GM21737 (cell line): ENCODE results near the gene FYTTD1.

ENCODE experiments used
- ATAC-seq: cut with Tn5 transposase; IDR thresholded peaks from one replicate; pipeline ENCODE4 v1.9.1; 2021; ENCODE audit warnings: mild to moderate bottlenecking, moderate library complexity; ENCODE audit not compliant: unreplicated experiment

FYTTD1 gene

DNA sequence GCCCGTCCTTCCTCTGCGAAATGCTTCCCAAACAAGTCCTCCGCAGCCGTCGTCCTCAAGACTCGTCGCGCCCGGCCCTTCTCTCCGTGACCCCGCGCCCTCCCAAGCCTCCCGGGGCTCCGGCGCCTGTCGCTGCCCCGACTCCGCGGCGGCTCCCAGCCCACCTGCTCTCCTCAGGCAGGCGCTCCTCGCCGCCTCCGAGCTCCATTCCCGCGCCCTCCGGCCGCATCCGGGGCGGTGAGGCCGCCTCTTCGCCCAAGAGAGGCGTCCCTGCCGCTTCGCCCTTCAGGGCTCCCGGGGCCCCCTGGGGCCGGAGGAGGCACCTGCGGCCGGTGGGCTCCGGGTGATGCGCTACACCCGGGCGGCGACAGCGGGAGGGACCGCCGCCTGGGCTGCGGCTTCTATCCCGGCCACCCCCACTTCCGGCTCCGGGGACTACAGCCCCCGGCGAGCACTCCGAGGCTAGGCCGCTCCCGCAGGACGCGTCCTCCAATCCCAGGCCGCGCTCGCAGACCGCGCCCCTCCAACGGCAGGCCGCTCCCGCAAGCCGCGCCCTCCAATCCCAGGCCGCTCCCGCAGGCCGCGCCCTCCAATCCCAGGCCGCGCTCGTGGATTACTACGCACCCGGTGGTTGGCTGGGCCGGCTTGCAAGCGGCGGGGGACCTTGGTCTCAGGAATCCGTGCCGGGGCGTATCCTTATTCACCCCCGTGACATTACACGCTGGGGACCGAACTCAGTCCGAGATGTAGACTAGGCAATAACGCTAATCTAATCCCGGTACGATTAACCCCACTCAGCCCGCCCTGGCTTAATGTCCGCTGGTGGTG, 13.0 kb upstream of the FYTTD1 start, which contains the start of gene RUBCN:
Gene RUBCN, minus strand, starts transcription at position 414 of the 828 bp plus-strand sequence. Its CDS starts 185 bp downstream, at position 229.
- ATAC-seq = peak; percentile 78

DNA sequence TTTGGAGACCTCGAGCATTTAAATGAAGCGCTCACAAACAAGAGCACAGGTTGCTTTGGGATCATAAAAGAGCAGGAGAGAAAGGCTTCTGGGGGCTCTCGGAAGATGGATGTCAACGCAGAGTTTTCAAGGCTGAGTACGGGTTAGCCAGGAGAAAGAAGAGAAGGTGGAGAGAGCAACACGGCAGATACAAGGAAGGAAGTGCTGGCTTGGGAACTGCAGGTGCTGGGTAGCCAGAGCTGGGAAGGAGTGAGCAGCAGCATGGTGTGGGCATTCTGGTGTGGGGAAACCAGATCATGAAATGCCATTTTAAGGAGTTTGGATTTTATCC, 12.4 kb upstream of the FYTTD1 start:
- ATAC-seq = no peak

DNA sequence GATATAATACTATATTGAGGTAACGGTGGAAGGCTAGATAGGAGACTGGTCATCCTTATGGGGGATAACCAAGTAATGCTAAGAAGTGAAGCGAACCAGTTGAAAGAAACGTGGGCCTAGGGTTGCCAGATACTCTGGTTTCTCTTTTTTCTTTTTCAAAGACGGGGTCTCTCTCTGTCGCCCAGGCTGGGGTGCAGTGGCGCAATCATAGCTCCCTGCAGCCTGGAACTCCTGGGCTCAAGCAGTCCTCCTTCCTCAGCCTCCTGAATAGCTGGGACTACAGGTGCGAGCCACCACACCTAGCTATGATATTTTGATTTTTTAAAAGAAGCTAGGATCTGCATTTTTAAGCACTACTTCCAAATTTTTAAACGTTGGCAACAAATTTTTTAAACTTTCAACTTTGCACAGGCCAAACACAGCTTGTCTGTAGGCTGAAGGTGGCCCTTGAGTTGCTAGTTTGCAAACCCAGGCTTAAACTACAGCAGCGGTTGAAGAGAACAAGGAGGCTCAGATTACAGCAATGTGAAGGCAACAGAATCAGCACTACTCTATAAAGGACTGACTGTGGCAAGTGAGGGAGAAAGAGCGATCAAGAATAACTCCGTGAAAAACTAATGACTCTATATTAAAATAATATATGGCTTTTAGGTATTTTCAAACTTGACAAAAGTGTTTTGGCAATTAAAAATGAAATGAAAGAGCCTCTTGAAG, 11.8 kb upstream of the FYTTD1 start:
- no peak for ATAC-seq

DNA sequence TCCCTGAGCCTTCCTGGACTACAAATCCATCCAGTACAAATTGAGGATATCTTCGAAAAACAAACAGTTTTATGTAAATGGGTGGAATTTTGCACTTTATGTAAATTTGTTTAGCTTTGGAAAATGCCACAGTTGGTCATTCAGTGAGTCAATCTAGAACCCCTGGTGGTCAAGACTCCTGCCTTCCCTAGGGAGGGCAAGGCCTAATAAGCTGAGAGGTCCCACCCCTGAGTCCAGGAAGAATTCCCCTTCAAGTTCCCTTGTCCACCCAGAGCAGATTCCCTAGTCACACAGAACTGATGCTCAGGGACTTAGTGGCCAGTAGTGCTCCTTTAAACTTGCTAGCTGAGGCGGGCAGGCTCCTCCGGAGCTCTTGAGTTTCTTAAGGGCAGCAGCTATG, 6.9 kb upstream of the FYTTD1 start:
- no peak for ATAC-seq

DNA sequence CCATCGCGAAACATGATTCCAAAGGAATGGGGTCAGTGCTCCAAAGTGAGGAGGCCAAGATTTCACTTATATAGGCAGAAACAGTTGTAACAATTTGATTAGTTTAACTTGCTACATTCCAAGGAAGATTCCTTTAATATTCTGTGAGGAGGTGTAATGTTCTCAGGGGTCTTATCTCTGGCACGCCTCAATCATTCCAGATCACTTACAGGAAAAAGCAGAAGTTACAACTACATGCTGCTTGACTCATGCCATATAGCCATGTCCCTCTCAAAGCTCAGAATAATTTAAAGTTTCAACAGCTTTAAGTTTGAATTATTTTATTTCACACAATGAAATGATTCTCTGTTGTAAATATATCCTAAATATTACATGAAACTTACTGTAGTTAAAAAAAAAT, 3.5 kb upstream of the FYTTD1 start:
- no peak for ATAC-seq

DNA sequence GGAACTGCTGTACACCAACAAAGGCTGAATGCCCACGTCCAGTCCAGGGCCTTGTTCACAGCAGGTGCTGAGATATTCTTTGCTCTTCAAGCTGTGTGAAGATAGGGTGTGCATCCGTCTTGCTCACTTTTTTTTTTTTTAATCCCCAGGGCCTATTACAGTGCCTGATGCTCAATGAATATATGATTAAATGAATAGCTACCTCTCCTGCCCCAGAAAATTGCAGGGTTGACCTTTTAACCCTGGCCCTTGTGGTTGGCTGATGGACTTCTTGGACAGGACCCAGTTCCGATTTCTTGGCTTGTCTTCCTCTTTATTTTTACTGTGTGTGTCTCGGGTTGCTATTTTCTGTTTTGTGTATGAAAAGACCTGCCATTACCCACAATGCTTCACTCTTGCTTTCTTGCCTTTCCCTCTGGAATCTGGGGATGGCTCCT, 2.9 kb upstream of the FYTTD1 start:
- no peak for ATAC-seq

DNA sequence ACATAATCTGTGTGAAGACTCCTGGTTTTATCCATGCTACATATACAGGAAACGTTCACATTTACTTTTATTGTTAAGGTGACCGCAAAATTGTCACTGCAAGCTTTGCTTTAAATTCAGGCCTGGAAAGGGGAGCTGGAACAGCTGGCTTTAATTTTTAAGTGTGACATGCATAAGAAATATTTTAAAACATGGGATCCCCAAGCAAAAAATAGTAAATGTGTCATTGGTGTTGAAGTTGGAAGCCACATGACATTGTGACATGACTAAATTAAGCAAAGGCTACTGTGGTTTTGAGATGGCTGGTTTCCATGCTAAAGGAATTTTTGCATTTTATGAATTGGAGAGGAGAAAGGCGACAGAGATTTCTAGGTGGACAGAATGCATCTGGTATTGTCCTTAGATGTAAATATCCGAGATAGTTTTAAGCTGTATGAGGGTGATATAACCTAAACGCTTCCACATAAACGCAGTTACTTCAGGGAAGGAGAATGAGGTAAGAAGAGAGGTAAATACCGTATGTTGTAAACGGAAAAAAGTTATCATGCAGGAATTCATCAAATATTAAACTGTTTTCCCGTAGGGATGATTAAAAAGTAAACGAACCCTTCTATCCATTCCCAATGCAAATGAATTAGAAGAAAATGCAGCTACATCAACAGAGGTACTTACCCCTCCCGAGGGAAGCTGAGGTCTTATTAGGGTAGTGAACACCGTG, 927 bp upstream of the FYTTD1 start:
- ATAC-seq = no peak

DNA sequence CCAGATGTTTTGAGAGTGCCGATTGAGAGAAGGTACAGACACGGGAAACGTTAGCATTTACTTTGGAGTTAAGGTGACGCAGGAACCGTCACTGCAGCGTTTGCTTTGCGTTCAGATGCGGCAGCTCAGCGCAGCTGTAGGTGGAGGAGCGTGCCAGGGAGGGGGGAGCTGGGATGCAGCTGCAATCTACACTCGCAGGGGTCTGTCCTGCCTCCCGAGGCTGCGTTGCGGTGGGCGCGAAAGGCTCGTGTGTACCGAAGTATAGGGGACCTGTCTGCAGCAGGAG, 425 bp upstream of the FYTTD1 start:
- ATAC-seq = peak; percentile 31

DNA sequence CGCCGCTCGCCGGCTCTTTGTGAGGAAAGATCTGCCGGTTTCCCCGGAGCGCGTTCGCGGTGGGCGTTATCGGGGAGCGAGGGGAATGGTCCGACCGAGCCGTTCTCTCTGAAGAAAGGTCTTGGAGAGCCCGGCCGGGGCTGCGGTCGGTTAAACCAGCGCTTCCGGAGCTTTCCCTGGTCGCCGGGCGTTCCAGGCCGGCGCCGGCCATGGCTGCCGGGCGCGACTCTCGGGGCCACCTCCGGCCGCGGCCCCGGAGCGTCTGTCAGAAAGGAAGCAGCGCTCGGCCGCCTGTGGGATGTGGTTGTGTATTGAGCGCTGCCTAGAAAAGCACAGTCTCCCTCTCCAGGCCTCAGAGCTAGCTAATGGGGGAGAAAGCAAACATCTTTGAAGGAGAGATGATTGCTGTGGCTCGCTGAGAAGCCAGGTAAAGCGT, 731 bp downstream of the FYTTD1 start:
- peak; percentile 46 for ATAC-seq

DNA sequence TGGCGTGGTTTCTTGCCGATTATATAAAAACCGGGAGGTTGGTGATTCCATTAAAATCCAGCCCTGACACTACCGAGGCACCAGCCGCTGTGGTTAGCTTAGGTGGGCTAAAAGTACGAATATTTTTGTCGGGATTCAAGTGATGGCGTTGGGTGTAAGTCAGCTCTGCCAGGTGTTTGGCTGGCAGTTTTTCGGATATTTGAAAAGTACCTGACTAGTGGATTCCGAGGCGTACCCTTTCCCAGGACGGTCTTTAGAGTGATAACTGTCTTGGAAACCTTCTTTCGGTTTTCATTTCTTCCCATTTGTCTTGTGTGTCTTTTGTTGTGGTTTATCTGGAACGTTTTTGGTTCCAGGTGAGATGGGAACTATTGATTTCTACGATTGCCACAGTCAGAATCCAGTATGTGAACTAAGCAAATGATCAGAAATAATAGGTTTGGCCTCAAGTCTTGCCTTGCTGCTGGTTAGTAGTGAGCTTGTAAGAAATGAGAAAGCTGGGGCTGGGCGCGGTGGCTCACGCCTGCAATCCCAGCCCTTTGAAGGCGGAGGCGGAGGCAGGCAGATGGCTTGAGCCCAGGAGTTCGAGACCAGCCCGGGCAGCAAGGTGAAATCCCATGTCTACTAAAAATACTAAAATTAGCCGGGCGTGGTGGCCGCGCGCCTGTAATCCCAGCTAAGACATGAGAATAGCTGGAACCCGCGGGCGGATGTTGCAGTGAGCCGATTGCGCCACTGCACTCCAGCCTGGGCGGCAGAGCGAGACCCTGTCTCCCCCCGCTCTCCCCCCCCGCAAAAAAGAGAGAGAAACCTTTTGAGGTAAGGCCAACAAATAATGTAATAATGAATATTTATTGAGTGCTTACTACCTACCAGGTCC, 1.4 kb downstream of the FYTTD1 start:
- ATAC-seq = no peak

DNA sequence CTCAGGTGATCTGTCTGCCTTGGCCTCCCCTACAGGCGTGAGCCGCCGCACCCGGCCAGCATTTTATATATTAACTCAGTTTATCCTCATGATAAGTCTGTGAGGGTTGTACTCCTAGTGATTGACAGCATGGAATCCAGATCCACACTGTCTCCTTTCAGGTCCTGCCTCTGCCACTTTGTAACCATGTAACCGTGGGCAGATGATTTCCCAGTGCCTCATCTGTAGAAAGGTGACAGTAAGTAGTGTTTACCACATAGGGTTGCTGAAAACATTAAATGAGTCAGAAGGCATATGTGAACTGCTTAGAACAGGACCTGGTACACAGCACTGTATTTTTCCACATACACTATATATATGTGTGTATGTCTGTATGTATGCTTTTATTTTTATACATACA, 2.4 kb downstream of the FYTTD1 start:
- ATAC-seq = no peak

DNA sequence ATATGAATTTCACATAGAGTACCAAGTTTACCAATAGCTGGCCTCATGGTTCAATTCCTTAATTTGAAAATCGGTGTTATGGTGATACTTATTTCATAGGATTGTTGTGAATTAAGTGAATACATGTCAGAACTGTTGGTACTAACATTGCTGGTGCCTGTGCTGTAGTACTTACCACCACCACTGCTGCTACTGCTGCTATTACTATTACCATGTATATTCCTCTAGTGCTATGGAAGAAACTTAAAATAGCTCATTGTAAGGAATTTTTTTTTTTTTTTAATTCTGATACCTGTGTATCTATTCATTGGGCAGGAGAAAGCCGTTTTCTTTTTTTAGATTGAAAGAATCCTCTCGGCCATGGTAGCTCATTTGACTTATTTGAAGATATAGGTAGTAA, 3.6 kb downstream of the FYTTD1 start:
- no peak for ATAC-seq

DNA sequence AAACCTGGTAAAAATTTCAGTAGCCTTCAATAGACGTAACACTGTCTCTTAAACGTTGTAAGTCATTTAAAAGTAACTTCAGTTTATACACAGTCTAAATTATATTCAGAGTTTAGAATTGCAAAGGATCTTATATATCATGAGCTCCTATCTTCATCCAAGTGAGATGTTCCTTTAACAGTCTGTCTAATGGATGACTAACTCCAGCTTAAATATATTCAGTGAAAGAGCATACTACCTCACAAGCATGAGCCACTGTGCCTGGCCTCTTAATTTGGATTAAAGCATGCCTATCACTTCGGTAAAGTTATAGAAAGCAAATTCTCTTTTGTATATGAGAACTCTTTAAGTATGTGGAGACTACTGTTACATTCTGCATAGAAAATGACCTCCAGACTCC, 7.0 kb downstream of the FYTTD1 start:
- no peak for ATAC-seq

DNA sequence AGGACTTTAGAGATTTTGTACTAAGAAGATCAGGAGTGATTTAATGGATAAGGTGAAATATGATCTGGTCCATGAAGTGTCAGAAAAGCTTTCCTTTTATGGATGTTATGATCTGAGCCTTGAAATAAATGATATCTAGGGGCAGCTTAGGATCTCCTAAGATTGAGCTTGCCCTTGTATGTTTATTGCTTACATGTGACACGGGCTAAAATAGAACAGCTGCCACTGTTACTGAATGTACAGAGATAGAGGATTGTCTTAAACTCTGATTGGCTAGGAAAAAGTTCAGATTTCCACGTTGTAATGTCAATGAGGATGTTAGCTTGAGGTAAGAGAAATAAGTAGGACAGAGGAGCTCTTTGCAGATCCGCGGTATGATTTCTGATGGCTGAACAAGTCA, 8.8 kb downstream of the FYTTD1 start:
- no peak for ATAC-seq

DNA sequence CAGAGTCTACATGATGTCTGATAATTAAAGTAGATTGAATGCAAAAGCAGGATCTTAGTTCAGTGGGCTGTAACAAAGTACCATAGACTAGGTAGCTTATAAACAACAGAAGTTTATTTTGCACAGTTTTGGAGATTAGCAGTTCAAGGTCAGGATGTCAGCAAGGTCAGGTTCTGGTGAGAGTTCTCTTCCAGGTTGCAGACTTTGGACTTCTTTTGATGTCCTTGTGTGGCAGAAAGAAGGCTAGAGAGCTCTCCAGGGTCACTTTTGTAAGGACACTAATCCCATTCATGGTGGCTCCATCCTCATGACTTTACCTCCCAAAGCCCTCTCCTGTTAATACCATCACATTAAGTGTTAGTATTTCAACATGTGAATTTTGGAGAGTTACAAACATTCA, 12.1 kb downstream of the FYTTD1 start:
- ATAC-seq = no peak

DNA sequence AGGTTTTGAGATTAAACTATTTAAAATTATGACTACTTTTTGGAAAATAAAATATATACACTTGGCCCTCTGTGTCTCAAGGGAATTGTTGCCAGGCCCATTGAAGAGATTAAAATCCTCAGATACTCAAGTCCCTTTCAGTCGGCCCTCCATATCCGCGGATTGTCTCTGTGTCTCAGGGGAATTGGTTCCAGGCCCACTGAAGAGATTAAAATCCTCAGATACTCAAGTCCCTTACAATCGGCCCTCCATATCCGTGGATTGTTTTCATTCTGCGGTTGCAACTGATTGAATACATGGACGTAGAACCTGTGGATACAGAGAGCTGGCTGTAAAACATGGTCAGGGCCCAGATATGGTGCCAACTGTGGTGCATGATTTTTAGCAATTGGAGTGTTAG, 25.6 kb downstream of the FYTTD1 start:
- ATAC-seq = no peak

DNA sequence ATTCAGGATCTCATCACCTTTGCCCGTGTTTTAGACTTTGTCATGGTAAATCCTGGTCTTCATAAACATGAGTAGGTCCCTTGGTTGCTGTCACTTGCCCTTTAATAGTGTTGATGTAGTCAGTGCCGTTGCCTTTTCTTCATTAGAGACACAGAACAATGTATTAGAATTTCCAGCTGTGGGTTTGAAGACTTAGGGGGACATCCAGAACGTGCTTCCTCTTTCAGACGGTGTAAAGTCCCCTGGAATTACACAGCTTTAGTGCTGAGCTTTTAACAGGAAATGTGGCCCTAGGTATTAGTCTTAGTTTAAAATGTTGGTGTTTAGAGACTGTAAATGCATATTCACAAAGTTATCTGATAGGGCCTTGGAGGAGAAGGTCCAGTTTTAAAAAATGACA, 32.5 kb downstream of the FYTTD1 start:
- ATAC-seq = peak; percentile 55

DNA sequence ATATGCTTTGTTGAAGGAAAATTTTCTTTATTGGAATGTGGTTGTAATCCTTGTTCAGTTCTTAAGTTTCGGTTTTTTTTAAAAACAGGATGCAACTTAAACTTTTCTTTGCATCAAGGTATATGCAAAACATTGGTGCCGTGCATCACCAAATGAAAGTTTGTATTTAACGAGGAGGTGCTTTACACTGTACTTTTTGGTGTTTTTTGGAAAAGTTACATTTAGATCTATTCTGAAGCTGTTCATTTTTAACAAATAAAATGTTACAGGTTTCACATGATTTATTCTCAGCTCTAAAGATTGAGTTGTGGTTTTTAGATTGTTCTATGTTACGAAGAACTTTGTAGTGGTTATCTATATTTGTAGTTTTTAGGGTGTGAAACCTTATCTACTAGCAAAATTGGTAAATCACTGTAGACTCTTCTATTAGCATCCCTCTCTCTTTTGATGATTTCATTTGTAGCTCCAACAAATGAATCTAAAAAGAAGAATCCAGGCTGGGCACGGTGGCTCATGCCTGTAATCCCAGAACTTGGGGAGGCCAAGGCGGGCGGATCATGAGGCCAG, 34.4 kb downstream of the FYTTD1 start:
- no peak for ATAC-seq

DNA sequence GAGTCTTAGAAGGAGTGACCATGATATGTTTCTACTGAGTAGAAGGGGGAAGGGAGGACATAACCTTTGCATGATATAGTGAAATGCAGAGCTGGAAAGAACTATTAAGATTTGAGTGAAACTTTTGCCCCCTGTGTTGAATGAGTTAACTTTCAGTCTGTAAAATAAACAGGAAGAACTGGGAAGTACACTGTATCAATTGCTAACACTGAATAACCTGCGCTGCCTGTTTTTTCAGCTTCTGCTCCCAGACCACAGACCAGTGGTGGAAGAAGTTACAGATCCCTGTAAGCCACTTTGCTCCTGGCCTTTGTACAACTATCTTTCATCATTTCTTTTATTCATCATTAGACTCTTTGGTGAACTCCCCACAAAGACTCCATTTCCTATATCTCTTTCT, 37.7 kb downstream of the FYTTD1 start:
- ATAC-seq = no peak

DNA sequence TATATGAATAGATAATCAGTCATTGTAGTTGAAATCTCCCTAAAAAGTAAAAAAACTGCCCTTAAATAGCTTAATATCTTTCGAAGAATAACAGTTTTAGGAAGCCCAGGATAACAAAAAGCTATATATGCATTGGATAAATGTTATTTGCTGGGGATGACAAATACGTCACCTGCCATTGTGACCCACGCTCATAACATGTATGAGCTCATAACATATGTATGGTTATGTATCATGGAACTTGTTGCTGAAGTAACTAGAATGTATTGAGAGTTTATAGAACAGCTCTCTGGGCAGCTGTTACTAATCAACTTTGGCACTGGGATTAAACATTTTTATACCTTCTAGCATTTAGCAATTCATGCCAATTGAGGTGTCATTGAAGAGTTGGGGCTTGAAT, 39.6 kb downstream of the FYTTD1 start:
- no peak for ATAC-seq

DNA sequence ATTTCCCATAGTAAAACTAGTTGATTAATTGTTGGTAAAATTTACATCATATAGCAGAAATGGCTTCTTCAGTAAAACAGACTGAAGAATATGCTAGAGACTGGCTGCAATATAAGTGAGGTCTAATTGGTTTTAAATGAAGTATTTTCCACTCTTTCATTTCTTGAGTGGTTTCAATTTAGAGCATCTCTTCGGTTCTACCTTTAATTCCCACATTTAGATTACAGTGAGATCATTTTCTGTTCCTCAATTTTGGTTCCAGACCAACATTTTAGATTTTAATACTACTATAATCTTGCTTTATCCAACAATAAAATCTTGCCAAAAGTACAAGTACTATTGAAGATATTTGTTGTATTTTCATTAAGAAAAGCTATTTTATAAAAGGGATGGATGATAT, 40.4 kb downstream of the FYTTD1 start:
- no peak for ATAC-seq
